ENCODE results near the gene WFIKKN1. TPM values are rescaled to one million over a fixed set of nuclear protein-coding genes. Genes with fewer than 3 reads are reported as not detected.

WFIKKN1 gene
- total RNA-seq, 2 donors from 2014 or later = 0.92 to 1.2 TPM

GRCh38 chr16:674968-675883 is 44.4 kb downstream of the WFIKKN1 start, which contains the start of gene RHBDL1:
Gene RHBDL1, plus strand, starts transcription at chr16:675671. Its CDS starts 120 bp downstream, at chr16:675791.
- Histone ChIP-seq H3K27ac (peak within 1 kb of the TSS in 1 of 2 donors; percentile 16), H3K9me3 (no peaks in the 10 kb centered on the region), H3K27me3 (replicated peaks; ENCODE audit: insufficient read depth) (no peaks in the 10 kb centered on the region), H3K4me3 (peak within 1 kb of the TSS; percentile 68), H3K4me1 (ENCODE audit: control insufficient read depth in 1 of 2, low read depth in 2 of 2) (peaks cover 8 to 20% of the 10 kb centered on the region in 2 donors), H3K36me3 (peaks cover 28% of the 10 kb centered on the region)
- ATAC-seq (ENCODE audit: insufficient number of reproducible peaks, low FRiP score, low read depth) = no peak
- no peak for DNase-seq (ENCODE audit: low spot score)
- TF ChIP-seq, protein P1, sequence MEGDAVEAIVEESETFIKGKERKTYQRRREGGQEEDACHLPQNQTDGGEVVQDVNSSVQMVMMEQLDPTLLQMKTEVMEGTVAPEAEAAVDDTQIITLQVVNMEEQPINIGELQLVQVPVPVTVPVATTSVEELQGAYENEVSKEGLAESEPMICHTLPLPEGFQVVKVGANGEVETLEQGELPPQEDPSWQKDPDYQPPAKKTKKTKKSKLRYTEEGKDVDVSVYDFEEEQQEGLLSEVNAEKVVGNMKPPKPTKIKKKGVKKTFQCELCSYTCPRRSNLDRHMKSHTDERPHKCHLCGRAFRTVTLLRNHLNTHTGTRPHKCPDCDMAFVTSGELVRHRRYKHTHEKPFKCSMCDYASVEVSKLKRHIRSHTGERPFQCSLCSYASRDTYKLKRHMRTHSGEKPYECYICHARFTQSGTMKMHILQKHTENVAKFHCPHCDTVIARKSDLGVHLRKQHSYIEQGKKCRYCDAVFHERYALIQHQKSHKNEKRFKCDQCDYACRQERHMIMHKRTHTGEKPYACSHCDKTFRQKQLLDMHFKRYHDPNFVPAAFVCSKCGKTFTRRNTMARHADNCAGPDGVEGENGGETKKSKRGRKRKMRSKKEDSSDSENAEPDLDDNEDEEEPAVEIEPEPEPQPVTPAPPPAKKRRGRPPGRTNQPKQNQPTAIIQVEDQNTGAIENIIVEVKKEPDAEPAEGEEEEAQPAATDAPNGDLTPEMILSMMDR (IDR thresholded peaks at IDR 0.05) = no peak

- H3K9me3 ChIP-seq = no peaks in the 10 kb centered on the region
- H3K27ac ChIP-seq = no peak overlapping the region
- TF ChIP-seq, protein P1 (IDR thresholded peaks at IDR 0.05) = no peak
- peaks cover 20% of the 10 kb centered on the region for H3K36me3 ChIP-seq
- H3K4me3 ChIP-seq = peak overlapping the region; percentile 68
- DNase-seq (ENCODE audit: low spot score) (no peak), ATAC-seq (ENCODE audit: insufficient number of reproducible peaks, low FRiP score, low read depth) (no peak)
- no peaks in the 10 kb centered on the region for H3K27me3 ChIP-seq (replicated peaks; ENCODE audit: insufficient read depth)
- peaks cover 11 to 26% of the 10 kb centered on the region in 2 donors for H3K4me1 ChIP-seq (ENCODE audit: control insufficient read depth in 1 of 2, low read depth in 2 of 2)
Measured at GRCh38 chr16:675884-676564, 45.2 kb downstream of the WFIKKN1 start.

DNA sequence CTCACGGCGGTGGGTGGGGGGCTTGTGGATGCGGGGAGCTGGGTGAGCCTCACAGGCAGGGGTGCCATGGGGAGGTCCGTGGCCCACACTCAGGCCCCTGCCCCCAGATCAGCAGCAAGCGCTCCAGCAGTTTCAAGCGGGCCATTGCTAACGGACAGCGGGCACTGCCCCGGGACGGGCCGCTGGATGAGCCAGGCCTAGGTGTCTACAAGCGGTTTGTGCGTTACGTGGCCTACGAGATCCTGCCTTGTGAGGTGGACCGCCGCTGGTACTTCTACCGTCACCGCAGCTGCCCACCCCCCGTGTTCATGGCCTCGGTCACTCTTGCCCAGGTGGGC is 45.7 kb downstream of the WFIKKN1 start:
- Histone ChIP-seq H3K27ac (no peak overlapping the region), H3K4me1 (ENCODE audit: control insufficient read depth in 1 of 2, low read depth in 2 of 2) (peaks cover 16 to 32% of the 10 kb centered on the region in 2 donors), H3K27me3 (replicated peaks; ENCODE audit: insufficient read depth) (no peaks in the 10 kb centered on the region), H3K36me3 (peaks cover 17% of the 10 kb centered on the region), H3K9me3 (no peaks in the 10 kb centered on the region), H3K4me3 (no peak overlapping the region)
- no peak for DNase-seq (ENCODE audit: low spot score)
- TF ChIP-seq, protein P1 (IDR thresholded peaks at IDR 0.05) = no peak
- ATAC-seq (ENCODE audit: insufficient number of reproducible peaks, low FRiP score, low read depth) = no peak

- Histone ChIP-seq H3K27ac (no peak overlapping the region), H3K4me3 (no peak overlapping the region), H3K4me1 (ENCODE audit: control insufficient read depth in 1 of 2, low read depth in 2 of 2) (peaks cover 20 to 35% of the 10 kb centered on the region in 2 donors), H3K9me3 (no peaks in the 10 kb centered on the region), H3K27me3 (replicated peaks; ENCODE audit: insufficient read depth) (no peaks in the 10 kb centered on the region), H3K36me3 (peaks cover 18% of the 10 kb centered on the region)
- ATAC-seq (ENCODE audit: insufficient number of reproducible peaks, low FRiP score, low read depth) (no peak), DNase-seq (ENCODE audit: low spot score) (no peak)
- TF ChIP-seq, protein P1 (IDR thresholded peaks at IDR 0.05) = no peak
Measured at GRCh38 chr16:676913-677312, 46.1 kb downstream of the WFIKKN1 start.

Data from thoracic aorta (tissue), 2 donors.